ENCODE results near the gene VKORC1L1.
"Not testable (repeated sequence)": the region's sequence is repeated elsewhere in the genome, so short reads cannot be mapped to it uniquely, and the experiment has no call there.

Gene VKORC1L1

GRCh38 chr7:65885533-65885932 lies 12.7 kb downstream of the VKORC1L1 start:
- not testable (repeated sequence) for DNase-seq

- DNase-seq: not testable (repeated sequence)
These were observed 15.7 kb downstream of the VKORC1L1 start for GRCh38 chr7:65888434-65889156.

- not testable (repeated sequence) for DNase-seq
These were observed 16.8 kb downstream of the VKORC1L1 start for GRCh38 chr7:65889722-65890121.

- DNase-seq: no peak
These were observed 19.3 kb downstream of the VKORC1L1 start for GRCh38 chr7:65892161-65892560.

- DNase-seq: no peak
These were observed 20.0 kb downstream of the VKORC1L1 start for GRCh38 chr7:65892835-65893234.

GRCh38 chr7:65896279-65896870 lies 23.5 kb downstream of the VKORC1L1 start:
- no peak for DNase-seq

DNA sequence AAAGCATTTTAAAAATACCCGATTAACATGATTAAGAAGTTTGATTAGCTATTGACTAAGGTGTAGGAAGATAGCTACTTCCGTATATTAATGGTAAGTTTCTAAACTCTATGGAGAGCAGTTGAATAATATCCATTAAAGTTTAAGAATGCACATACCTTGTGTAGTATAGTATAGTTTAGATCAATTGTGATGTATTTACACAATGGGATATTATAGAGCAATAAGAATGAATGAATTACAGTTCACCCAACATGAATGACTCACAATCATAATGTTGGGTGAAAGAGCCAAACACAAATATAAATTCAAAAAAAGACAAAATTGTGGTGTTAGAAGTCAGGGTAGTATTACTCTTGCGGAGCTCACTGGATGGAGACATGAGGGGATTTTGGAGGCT lies 24.4 kb downstream of the VKORC1L1 start:
- DNase-seq: not testable (repeated sequence)

DNA sequence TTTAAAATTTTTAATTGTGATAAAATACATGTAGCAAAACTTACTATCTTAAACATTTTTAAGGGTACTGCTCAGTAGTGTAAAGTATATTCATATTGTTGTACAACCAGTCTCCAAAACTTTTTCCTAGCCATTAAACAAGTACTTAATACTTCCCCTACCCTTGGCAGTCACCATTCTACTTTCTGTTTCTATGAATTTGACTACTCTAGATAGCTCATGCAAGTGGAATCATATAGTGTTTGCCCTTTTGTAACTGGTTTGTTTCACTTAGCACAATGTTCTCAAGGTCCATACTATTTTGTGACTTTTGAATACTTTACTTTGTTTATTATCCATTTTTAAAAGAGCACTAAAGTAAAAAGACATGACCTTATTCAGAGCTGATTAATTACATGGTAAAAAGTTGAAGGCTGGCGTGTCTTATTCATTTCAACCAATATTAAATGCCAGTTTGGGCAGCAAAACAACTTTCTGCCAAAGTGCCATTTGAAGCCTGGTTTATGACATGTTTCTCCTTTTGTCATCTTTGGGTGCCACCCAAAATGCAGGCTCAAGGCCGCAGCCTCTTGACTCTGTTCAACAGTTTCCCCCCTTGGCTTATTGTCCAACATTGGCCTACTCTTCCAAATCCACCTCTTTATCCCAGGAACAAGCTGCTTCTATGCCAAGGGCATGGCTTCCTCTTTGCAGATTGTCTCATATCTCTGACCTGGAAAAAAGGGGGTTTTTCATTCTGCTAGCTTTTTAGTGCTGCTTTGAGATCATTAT lies 26.0 kb downstream of the VKORC1L1 start:
- DNase-seq: not testable (repeated sequence)

GRCh38 chr7:65902306-65902705 lies 29.4 kb downstream of the VKORC1L1 start:
- no peak for DNase-seq

- no peak for DNase-seq
These were observed 34.8 kb downstream of the VKORC1L1 start for GRCh38 chr7:65907501-65908198.

GRCh38 chr7:65910237-65910636 lies 37.4 kb downstream of the VKORC1L1 start:
- DNase-seq: no peak

DNA sequence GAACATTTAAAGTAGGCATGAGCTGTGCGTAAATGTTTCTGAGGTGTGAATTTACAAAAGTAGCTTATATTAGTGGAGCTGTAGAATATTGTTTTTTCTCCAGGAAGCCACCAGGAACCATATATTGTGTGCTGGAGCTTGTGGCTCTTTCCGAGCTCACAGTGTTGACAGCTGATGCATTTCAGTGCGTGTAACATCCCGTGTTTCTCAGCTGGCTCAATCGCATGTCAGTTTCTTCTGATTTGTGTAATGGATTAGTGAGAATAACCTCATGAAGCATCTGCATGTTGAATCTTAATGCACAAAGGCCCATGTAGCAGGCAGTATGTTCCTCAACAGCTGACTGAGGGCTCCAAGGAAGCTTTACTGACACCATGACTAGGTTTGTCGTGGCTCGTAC lies 39.4 kb downstream of the VKORC1L1 start:
- DNase-seq: no peak

GRCh38 chr7:65915921-65916657 lies 43.2 kb downstream of the VKORC1L1 start:
- DNase-seq: no peak

DNA sequence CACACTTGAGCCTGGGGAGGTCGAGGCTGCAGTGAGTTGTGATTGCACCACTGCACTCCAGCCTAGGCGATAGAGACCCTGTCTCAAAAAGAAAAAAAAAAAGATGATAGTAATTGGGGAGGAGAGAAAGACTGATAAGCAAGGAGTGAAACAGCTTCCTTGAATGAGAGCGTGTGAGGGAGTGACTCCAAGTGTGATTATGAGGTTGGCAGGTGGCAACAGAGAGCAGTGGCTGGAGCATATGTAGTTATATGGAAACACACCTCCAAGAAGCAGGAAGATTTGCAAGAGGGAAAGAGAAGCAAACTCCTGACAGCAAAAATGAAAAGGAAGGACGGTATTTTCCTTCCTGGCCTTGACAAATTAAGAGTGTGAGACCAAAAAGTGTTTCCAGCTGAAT lies 50.4 kb downstream of the VKORC1L1 start:
- DNase-seq: no peak

- no peak for DNase-seq
These were observed 51.3 kb downstream of the VKORC1L1 start for GRCh38 chr7:65924193-65924592.

- DNase-seq: no peak
These were observed 52.2 kb downstream of the VKORC1L1 start for GRCh38 chr7:65925040-65925439.

GRCh38 chr7:65926588-65926987 lies 53.7 kb downstream of the VKORC1L1 start:
- no peak for DNase-seq

GRCh38 chr7:65927489-65928448 lies 54.9 kb downstream of the VKORC1L1 start:
- DNase-seq: no peak

- no peak for DNase-seq
These were observed 58.8 kb downstream of the VKORC1L1 start for GRCh38 chr7:65931685-65932084.

DNA sequence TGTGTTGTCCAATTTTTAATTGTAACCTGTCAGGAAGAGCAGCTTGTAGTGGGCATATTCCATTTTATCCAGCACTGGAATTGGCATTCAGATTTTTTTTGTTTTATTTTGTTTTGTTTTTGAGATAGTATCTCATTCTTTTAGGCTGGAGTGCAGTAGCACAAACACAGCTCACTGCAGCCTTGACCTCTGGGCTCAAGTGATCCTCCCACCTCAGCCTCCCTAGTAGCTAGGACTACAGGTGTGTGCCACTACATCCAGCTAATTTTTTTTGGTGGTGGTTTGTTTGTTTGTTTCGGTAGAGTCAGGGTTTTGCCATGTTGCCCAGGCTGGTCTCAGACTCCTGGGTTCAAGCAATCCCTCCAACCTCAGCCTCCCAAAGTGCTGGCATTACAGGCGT lies 64.4 kb downstream of the VKORC1L1 start:
- no peak for DNase-seq

GRCh38 chr7:65938336-65938895 lies 65.5 kb downstream of the VKORC1L1 start:
- no peak for DNase-seq

All from CD4-positive, alpha-beta T cell treated with Interferon alpha-2 for 1 hour (primary cell).